ENCODE measurements around the gene S100A1.

The S100A1 gene

DNA sequence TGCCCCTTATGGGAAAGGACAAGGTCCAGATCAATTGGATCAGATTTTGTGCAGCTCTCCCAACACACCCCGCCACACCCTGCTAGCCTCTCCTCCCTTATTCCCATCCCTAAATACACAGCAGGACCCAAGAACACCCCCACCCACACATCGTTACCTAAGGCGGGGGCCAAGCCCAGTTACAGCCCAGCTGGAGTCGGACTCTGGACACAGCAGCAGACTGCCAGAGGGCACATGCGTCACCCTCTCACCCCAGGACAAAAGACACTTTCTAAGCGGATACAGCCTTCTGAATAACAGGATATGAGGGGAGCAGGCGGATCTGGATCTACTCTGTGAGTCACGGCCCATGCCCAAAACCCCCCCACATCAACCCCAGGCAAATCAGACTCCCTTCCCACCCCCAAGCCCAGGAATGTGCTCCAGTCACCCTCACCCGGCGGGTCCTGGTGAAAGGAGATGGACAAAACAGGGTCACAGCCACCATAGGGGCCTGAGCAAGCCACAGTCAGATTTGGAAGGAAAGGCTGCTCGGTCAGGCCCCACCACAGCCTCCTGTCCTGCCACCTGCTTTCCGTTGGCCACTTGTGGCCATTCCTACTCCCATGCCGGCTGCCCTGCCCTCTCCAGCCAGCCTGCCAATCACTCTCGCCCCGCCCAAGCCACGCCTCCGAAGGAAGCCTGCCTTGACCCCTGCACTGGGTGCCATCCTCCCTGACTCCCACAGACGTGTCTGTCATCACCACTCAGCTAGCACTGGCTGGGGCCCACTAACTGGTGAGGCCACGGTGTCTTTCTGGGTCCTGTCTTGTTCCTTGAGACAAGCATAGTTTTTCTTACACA is 19.3 kb upstream of the S100A1 start:
- H3K4me3 ChIP-seq (ENCODE audit: low read length) = no peak overlapping the region

GRCh38 chr1:153609585-153609907 is 18.7 kb upstream of the S100A1 start:
- H3K4me3 ChIP-seq (ENCODE audit: low read length) = no peak overlapping the region
- DNase-seq (ENCODE audit: low read depth, low spot score) = no peak

More for the DNA sequence above, 19.3 kb upstream of the S100A1 start:
- no peak for DNase-seq (ENCODE audit: low read depth, low spot score)

GRCh38 chr1:153610334-153610733 is 17.9 kb upstream of the S100A1 start:
- no peak for DNase-seq (ENCODE audit: low read depth, low spot score)

DNA sequence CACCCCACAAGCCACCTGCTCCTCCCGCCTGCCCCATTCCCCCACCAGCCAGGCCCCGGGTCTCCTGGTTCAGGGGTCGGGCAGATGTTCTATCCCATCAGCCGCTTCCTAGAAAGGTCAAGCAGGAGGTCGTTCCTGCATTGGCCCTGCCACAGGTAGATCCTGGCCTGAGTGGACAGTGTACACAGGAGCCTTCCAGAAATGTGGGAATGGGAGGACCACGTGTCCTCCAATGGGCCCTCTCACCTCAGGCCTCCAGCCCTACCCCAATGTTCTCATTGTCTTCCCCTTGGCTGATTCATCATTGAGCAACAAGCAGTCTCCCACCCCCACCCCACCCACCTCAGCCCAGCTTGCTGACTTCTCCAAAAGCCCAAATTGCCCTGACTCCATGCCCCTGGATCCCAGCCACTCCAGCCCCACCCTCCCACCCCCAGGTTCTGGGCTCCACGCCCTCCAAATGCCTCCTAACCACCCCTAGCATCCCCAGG is 17.4 kb upstream of the S100A1 start:
- H3K4me3 ChIP-seq (ENCODE audit: low read length) = no peak overlapping the region
- DNase-seq (ENCODE audit: low read depth, low spot score) = no peak

More at GRCh38 chr1:153610334-153610733, 17.9 kb upstream of the S100A1 start:
- no peak overlapping the region for H3K4me3 ChIP-seq (ENCODE audit: low read length)

DNA sequence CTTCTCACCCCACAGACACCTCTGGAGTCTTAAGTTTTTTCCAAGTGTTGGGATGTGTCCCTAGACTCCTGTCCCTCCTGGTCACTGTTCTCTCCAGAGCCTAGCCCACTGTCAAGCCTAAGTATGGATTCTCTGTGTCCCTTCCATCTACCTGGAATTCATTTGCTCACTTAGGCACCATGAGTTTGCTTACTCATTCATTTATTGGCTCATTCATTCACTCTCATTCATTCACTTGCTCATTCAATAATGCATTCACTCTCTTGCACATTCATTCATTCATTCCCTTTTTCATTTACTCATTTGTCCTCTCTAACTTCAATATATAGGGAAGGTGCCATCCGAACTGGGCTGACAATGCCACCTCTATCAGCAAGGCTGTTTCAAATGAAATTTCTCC is 16.9 kb upstream of the S100A1 start:
- DNase-seq (ENCODE audit: low read depth, low spot score) = no peak
- no peak overlapping the region for H3K4me3 ChIP-seq (ENCODE audit: low read length)

DNA sequence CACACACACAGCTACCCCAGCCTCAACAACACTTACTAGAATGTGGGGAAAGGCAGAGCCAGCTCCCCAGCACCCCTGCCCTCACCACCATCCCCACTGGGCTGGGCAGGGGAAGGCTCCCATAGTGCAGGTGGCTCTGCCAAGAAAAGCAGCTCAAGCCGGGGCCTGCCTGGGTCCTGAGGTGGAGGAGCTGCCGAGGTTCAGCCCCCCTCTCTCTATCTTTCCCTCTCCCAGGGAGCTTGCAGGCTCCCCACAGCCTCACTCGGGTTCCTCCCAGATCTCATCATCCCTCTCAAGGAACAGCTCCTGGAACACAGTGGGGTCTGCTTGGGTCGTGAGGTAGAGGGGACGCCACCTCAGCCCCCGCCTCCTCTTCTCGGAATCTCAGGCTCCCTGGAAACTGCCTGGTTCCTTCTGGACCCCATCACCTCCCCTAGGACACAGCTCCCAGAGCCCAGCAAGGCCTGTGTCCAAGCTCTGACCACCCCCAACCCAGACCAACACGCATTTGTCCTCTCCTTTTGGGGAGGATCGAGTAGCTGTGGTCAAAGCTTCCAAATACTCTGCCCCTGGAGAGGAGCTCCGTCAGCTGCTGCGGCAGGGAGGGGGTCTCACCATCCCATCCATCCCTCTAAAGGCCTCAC is 16.0 kb upstream of the S100A1 start:
- no peak for DNase-seq (ENCODE audit: low read depth, low spot score)
- no peak overlapping the region for H3K4me3 ChIP-seq (ENCODE audit: low read length)

GRCh38 chr1:153612755-153613331 is 15.4 kb upstream of the S100A1 start, which contains the start of gene S100A16:
S100A16 (minus strand) TSS chr1:153613137; CDS start chr1:153608151, 4,986 bp downstream.
- no peak within 1 kb of the TSS for H3K4me3 ChIP-seq (ENCODE audit: low read length)
- DNase-seq (ENCODE audit: low read depth, low spot score) = no peak

GRCh38 chr1:153613406-153613805 is 14.8 kb upstream of the S100A1 start:
- H3K4me3 ChIP-seq (ENCODE audit: low read length) = no peak overlapping the region
- DNase-seq (ENCODE audit: low read depth, low spot score) = no peak

DNA sequence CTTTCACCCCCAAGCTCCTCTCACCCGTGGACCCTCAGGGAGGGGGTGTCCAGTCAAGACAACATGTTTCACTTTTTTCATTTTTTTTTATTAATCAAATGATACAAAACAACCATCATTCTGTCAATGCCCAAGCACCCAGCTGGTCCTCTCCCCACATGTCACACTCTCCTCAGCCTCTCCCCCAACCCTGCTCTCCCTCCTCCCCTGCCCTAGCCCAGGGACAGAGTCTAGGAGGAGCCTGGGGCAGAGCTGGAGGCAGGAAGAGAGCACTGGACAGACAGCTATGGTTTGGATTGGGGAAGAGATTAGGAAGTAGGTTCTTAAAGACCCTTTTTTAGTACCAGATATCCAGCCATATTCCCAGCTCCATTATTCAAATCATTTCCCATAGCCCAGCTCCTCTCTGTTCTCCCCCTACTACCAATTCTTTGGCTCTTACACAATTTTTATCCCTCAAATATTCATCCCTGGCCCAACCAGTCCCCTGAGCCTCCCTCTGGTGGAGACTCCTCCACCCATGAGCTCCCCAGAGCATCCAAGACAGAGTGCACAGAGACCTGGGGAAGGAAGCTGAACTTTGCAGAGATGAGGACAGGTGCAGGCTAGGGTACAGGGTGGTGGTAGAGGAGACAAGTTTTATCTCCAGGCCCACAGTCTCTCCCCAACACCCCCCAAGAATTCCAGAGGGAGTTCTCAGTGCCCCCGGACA is 13.9 kb upstream of the S100A1 start:
- no peak overlapping the region for H3K4me3 ChIP-seq (ENCODE audit: low read length)
- no peak for DNase-seq (ENCODE audit: low read depth, low spot score)

DNA sequence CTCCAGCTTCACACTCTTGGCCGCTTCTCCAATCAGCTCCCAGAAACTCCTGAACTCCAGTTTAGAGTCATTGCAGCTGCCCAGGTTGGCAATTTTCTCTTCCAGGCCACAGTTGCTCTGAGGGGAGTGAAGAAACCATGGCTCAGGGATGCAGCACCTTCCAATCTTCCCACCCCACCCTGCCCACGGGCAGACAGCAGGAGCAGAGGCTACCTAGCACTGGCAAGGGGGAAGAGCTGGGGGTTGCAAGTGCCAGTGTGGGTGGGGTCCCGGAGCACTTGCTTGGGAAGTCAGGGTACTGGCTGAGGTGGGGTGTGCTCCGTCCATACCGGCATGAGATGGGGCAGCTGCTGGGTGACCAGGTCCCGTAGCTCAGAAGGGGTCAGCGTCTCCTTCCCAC is 13.3 kb upstream of the S100A1 start:
- no peak for DNase-seq (ENCODE audit: low read depth, low spot score)
- H3K4me3 ChIP-seq (ENCODE audit: low read length) = no peak overlapping the region

- no peak overlapping the region for H3K4me3 ChIP-seq (ENCODE audit: low read length)
Measured at GRCh38 chr1:153615406-153615805, 12.8 kb upstream of the S100A1 start.

DNA sequence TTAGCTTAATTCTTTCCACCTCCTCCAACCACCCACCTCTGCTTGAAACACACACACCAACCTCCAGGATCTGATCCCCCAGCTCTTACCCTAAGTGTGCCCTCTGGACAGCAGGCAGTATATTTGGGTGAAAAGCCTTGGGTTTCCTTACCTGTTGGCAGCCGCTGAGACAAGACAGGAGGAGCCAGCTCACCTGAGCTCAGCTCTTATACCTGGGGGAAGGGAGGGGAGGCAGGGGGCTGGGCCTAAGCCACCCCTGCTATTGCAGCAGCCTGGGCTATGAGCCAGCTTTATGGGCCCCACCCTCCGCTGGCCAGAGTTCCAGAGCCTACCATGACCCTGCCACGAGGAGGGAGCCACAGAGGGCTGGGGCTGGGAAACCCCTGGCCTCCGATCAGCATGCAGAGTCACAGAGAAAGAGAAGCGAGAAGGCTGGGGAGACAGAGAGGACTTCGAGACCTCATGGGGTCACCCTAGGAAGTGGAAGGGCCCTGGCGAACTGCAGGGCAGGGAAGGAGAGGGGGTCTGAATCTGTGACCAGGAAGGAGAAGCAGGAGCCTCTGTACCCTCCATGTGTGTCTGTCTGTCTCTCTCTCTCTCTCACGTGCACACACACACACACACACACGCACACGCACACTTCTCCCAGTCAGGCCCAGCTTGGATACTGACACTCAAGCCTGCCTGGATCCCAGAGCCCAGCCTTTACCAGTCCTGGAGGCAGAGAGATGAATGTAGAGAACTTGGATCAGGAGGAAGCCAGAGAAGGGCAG is 11.9 kb upstream of the S100A1 start, which contains the start of gene S100A14:
TSS of gene S100A14 (minus strand) at position 182 of the 773 bp plus-strand sequence. CDS start 467 bp downstream, outside the sequence.
- no peak within 1 kb of the TSS for H3K4me3 ChIP-seq (ENCODE audit: low read length)
- DNase-seq (ENCODE audit: low read depth, low spot score) = no peak

More at GRCh38 chr1:153615406-153615805, 12.8 kb upstream of the S100A1 start:
- no peak for DNase-seq (ENCODE audit: low read depth, low spot score)

DNA sequence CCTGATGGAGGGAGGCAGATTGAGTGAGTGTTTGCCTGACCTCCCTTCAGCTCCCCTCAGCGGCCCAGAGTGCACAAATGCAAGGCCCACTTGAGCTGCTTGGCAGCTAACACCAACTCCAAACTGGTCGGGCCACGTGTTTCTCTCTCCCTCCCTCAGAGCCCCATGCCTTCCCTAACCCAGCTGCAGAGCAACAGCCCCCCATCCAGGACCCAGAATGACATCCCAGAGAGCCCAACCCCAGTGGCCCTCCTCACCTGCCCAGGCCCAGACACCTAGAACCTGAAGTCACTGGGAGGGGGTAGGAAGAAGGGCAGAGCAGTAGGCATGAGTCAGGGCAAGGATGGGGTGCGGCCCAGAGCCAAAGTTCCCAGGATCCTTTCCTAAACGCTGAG is 11.3 kb upstream of the S100A1 start:
- no peak for DNase-seq (ENCODE audit: low read depth, low spot score)
- no peak overlapping the region for H3K4me3 ChIP-seq (ENCODE audit: low read length)

- no peak overlapping the region for H3K4me3 ChIP-seq (ENCODE audit: low read length)
- DNase-seq (ENCODE audit: low read depth, low spot score) = peak; percentile 50
Measured at GRCh38 chr1:153617663-153618062, 10.6 kb upstream of the S100A1 start.

- DNase-seq (ENCODE audit: low read depth, low spot score) = no peak
Measured at GRCh38 chr1:153619171-153619570, 9.1 kb upstream of the S100A1 start.

GRCh38 chr1:153623101-153623500 is 5.1 kb upstream of the S100A1 start:
- no peak for DNase-seq (ENCODE audit: low read depth, low spot score)
- no peak overlapping the region for H3K4me3 ChIP-seq (ENCODE audit: low read length)

More at GRCh38 chr1:153619171-153619570, 9.1 kb upstream of the S100A1 start:
- H3K4me3 ChIP-seq (ENCODE audit: low read length) = no peak overlapping the region

- DNase-seq (ENCODE audit: low read depth, low spot score) = no peak
- no peak overlapping the region for H3K4me3 ChIP-seq (ENCODE audit: low read length)
Measured at GRCh38 chr1:153624965-153625611, 3.1 kb upstream of the S100A1 start.

DNA sequence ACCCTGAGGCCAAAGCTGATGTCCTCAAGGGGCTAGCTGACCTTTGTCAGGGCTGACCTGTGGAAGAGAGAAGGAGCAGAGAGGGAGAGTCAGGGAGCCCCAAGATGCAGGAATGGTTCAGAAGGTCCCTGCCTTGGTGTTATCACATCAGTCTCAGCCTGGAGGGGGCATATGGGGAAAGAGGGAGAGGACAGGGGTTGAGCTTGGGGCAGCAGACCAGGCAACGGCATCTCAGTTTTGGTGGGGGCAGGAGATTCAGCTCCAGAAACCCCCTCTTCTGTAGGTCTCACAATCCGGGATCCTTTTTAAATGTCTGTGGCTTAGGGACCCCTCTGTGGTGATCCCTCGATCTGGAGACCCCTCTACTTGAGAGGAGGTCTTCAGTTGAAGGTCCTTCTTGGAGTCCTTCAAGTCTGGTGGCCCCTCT is 1.7 kb upstream of the S100A1 start:
- no peak overlapping the region for H3K4me3 ChIP-seq (ENCODE audit: low read length)
- no peak for DNase-seq (ENCODE audit: low read depth, low spot score)

All from Jurkat, Clone E6-1 (cell line).